HG03575 (cell line): ENCODE data around the gene MLF2.
A peak's percentile ranks its signal among the peaks of the same experiment; 100 is the strongest.

Source experiments
- ATAC-seq: cut with Tn5 transposase; IDR thresholded peaks from one replicate; pipeline ENCODE4 v1.9.1; 2021; ENCODE audit not compliant: unreplicated experiment, insufficient number of reproducible peaks, low FRiP score; ENCODE audit errors: extremely low read depth

Gene MLF2

GRCh38 chr12:6752921-6753771, at the start of gene MLF2:
Gene MLF2 (minus strand): TSS chr12:6753141. CDS start chr12:6752334, 807 bp downstream.
- peak; percentile 61 for ATAC-seq

- ATAC-seq, result no peak
Measured at GRCh38 chr12:6799147-6799546, 46.2 kb upstream of the MLF2 start.

- ATAC-seq, result no peak
Measured at GRCh38 chr12:6796576-6796975, 43.6 kb upstream of the MLF2 start.

GRCh38 chr12:6795088-6795487, 42.1 kb upstream of the MLF2 start:
- no peak for ATAC-seq

GRCh38 chr12:6792522-6793201, 39.7 kb upstream of the MLF2 start:
- no peak for ATAC-seq

- ATAC-seq, result no peak
Measured at GRCh38 chr12:6791931-6792520, 39.1 kb upstream of the MLF2 start.

- no peak for ATAC-seq
Measured at GRCh38 chr12:6790496-6791150, 37.7 kb upstream of the MLF2 start.

GRCh38 chr12:6788972-6789924, 36.3 kb upstream of the MLF2 start, which contains the start of gene CD4:
Gene CD4 (plus strand): TSS chr12:6789528. CDS start chr12:6800139, 10,611 bp downstream.
- ATAC-seq, result no peak

GRCh38 chr12:6787309-6787708, 34.4 kb upstream of the MLF2 start:
- ATAC-seq, result no peak

- no peak for ATAC-seq
Measured at GRCh38 chr12:6786416-6787094, 33.6 kb upstream of the MLF2 start.

GRCh38 chr12:6784761-6785160, 31.8 kb upstream of the MLF2 start:
- ATAC-seq, result no peak

GRCh38 chr12:6784296-6784695, 31.4 kb upstream of the MLF2 start:
- ATAC-seq, result no peak

- ATAC-seq, result no peak
Measured at GRCh38 chr12:6783828-6784227, 30.9 kb upstream of the MLF2 start.

GRCh38 chr12:6782850-6783566, 30.1 kb upstream of the MLF2 start:
- no peak for ATAC-seq

- ATAC-seq, result no peak
Measured at GRCh38 chr12:6782119-6782518, 29.2 kb upstream of the MLF2 start.

- no peak for ATAC-seq
Measured at GRCh38 chr12:6780573-6780972, 27.6 kb upstream of the MLF2 start.

GRCh38 chr12:6779708-6780432, 26.9 kb upstream of the MLF2 start:
- ATAC-seq, result no peak
